ENCODE measurements around the gene HIC1.

The HIC1 gene

DNA sequence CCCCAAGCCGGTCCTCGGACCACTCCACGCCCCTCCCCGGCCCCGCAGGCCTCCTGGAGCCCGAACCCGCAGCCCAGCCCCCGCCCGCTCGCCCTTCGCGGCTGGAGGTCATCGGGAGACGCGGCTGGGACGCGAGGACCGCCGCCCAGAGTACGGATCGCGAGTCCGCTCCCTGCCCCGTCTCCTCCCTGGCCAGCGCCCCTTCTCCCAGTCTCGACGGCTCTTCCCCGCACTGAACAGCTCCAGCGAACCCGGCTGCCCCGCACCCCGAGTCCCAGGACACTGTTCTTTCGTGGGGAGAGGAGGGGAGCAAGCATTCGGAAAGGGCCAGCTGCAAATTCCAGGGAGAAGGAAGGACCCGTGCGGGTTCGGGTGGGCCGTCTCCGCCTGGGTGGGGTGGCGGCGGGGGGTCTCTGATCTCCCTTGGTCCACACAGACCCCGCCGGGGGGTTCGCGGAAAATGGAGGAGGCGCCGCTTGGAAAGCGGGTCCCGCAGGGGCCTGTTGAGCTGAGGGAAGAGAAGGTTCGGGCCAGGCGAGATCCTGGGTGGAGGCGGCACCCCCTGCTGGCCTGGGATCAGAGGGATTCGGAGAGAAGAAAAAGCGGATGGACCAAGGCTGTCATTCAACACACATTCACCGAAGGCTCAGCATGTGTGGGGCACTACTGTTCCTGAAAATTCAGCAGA is 29.1 kb upstream of the HIC1 start:
- peak in 1 of 2 donors; percentile 29 for DNase-seq

DNA sequence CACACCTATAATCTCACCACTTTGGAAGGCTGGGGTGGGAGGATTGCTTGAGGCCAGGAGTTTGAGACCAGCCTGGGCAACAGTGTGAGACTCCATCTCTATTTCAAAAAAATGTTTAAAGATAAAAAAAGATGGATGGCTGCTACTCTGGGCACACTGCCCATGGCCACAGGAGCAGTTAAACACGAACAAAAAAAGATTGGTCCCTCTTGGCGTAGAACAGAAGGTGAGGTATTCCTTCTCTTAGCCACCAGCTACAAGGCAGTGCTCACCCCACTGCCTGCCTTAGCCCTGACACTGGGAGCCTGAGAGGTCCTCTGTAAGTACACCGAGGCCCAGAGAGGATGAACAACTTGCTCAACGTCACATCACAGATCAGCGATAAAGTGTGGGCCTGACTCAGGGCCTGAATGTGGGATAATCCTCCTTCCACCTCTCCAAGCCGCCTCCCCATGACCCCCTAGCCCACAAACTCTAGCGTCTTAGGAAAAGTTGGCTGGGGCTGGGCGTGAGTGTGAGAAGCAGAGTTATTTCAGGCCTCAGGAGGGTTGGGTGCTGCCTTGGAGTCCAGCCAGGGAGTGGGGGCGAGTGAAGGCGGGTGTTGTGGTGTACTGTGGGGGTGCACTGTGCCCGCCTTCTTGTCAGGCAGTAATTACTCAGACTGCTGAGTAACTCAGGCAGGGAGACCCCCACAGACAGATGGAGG is 27.2 kb upstream of the HIC1 start:
- no peak for DNase-seq

- no peak for DNase-seq
These were observed 26.7 kb upstream of the HIC1 start for GRCh38 chr17:2028234-2028614.

DNA sequence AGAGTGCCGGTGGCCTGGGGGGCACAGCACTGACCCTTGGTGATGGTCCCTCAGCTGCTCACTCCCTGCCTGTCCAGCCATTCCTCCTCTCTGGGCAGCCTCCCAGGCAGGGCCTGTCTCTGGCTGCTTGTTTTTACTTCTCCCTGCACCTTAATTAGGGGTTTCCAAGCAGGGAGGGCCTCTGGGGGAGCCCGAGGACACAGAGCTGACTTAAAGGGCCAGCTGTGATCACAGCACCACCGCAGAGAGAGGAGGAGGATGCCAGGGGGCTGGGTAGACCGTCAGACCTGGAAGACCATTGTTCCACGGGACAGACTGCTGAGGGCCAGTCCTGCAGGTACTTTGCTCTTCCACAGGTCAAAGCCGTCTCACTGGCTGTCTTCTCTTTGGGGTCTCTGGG is 26.2 kb upstream of the HIC1 start:
- DNase-seq: no peak

DNA sequence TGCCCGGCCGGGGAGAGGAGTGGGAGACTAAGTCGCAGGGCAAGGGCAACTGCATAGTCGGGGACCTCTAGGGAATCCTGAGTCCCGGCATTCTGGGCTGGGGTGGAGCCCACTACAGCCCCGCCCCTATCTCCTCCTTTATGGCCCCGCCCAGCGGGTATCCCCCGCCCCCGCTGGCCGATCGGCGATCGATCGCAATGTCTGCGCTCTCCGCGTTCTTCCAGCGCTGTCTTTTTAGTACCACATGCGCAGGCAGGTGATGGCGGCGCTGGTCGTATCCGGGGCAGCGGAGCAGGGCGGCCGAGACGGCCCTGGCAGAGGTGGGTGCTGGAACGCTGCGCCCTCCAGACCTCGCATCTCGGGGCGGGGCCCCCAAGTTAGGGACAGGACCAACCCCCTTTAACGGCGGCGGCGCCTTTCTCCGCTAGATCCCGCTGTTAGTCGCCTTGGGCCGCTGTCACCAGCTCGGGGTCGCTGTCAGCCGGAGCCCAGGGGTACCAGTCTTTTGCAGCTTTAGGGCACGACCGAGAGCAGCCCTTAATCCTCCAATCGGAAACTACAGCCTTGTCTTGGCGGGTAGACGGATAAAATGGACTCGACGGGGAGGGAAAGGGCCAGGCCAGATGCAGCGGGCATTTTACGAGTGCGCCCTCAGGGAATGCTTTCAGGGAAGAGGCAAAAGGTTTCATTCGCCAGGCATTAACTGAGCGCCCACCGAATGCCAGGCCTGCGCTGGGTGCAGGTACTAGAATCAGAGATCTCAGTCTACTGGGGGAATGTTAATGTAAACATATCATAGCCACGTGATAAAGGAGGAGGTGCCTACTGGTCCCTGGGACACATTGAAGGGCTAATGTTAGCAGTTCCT is 24.8 kb upstream of the HIC1 start, which contains the start of gene DPH1:
Gene DPH1 (plus strand): TSS at position 243 of the 868 bp plus-strand sequence. CDS start 17 bp downstream, at position 260.
- peak; percentile 82 to 90 for DNase-seq

DNA sequence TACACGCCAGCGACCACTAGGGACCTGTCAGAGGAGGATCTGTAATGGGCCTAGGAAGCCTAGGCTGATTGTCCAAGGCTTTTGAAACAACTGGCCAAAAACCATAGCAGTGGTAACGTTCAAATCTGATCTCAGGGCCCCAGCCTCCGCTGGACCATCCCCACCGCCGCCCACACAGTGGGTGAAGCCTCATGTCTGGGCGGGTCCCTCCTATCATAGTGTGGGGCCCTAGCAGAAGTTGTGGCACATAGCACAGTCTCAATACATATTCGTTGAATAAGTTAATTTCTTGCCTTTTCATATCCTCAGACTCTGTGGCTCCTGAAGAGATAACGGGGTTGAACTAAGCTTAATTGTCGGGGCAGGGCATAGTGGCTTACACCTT is 24.1 kb upstream of the HIC1 start:
- DNase-seq: no peak

GRCh38 chr17:2033153-2033552 is 21.8 kb upstream of the HIC1 start:
- DNase-seq: no peak

DNA sequence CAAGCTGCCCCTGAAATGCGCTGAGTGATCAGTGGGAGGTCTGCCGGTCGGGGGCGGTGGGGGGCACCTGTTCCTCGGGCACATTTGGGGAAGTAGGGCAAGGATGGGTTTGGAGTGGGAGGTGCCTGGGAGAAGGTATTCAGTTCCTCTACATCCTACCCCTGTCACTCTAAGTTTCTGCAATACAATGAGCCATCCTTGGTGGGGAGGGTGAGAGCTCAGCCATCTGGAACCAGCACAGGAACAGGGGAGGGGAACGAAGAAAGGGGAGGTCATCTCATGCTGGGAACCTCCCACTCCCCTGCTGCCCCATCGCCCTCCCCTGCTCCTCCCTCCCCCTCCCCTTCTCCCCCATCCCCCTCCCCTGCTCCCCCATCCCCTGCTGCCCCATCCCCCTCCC is 20.7 kb upstream of the HIC1 start:
- no peak for DNase-seq

GRCh38 chr17:2034806-2035540 is 19.9 kb upstream of the HIC1 start:
- no peak for DNase-seq

- no peak for DNase-seq
These were observed 19.1 kb upstream of the HIC1 start for GRCh38 chr17:2035541-2036488.

DNA sequence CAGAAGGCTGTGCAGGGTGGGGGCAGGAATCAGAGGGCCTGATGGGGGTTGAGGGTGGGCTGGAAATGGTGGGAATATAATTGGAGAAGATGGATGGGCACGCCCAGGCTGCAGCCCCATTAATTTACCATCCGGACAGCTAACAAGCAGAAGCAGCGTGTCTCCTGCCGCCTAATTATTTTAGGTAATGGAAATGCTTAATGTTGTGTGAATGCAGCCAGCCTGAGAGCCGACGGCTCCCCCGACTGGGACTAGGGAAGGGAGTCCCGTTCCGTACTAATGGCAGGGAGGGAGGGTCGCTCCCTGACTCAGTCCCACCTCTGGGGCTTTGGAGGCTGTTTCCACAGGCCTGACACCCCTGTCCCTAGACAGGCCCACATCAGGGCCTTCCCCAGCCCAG is 17.7 kb upstream of the HIC1 start:
- no peak for DNase-seq

GRCh38 chr17:2040219-2040827 is 14.6 kb upstream of the HIC1 start:
- no peak for DNase-seq

DNA sequence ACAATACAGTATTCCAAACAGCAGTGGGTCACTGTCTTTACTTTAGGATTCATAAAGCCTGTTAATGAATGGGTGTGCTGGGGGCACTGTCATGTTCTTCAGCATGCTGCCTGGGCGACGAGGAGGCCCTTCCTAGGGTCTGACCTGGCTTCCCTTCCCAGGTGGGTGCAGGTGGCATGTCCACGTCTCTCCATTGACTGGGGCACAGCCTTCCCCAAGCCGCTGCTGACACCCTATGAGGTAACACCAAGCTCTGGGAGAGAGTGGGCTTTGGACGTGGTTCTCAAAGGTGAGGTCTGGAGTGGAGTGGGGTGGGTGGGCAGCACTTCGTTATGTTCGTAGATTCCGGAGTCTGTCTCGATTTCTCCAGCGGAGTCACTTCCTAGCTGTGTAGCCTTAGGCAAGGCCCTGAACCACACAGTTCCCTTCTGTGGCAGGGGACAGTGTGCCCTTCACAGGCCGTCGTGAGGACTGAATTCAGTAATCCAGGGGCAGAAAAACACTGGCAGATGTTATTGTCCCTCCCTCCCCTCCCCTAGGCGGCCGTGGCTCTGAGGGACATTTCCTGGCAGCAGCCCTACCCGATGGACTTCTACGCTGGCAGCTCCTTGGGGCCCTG is 13.9 kb upstream of the HIC1 start:
- DNase-seq: no peak

GRCh38 chr17:2041561-2042389 is 13.1 kb upstream of the HIC1 start, which contains the start of gene OVCA2:
TSS of gene OVCA2 (plus strand) at chr17:2042022. CDS start at chr17:2042048, 26 bp downstream.
- peak; percentile 95 to 98 for DNase-seq

DNA sequence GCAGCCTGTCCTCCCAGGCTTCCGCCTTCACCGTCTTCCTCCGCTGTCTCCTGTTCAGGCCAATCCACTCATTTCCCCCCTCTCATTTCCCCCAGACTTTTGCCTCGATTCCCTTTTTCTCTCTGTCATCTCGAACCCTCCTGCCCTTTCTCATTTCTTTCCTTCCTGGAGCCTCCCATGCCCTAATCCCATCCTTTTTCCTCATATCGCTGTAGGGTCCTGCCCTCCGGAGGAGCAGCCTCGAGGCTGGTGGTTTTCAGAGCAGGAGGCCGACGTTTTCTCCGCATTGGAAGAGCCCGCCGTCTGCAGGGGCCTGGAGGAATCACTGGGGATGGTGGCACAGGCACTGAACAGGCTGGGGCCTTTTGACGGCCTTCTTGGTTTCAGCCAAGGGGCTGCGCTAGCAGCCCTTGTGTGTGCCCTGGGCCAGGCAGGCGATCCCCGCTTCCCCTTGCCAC is 12.5 kb upstream of the HIC1 start:
- DNase-seq: no peak

DNA sequence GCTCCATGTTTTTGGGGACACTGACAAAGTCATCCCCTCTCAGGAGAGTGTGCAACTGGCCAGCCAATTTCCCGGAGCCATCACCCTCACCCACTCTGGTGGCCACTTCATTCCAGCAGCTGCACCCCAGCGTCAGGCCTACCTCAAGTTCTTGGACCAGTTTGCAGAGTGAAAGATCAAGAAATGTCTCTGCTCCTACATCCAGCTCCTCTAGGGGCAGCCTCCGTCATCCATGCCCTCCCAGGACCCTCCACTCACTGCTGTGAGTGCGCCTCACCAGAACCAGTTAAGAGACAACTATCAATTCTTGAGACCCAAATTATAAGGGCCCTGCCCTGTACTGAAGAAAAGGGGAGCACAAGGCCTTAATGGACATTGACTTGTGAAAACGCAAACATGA is 12.0 kb upstream of the HIC1 start:
- no peak for DNase-seq

- DNase-seq: no peak
These were observed 11.1 kb upstream of the HIC1 start for GRCh38 chr17:2043785-2044184.

GRCh38 chr17:2044263-2044894 is 10.5 kb upstream of the HIC1 start:
- DNase-seq: no peak

DNA sequence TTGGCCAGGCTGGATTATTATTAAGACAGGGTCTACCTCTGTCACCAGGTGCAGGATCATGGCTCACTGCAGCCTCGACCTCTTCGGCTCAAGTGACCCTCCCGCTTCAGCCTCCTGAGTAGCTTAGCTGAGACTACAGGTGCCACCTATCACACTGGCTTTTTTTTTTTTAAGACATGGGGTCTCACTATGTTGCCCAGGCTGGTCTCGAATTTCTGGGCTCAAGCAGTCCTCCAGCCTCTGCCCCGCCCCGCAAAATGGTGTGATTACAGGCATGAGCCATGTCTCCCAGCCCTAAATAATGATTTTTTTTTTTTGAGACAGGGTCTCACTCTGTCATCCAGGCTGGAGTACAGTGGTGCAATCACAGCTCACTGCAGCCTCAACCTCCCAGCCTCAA is 7.3 kb upstream of the HIC1 start:
- no peak for DNase-seq
